Left lung (tissue), 10 donors: ENCODE measurements around the gene TRAF3IP1. TPM values are rescaled to one million over a fixed set of nuclear protein-coding genes. Genes with fewer than 3 reads are reported as not detected.

Source experiments
- ATAC-seq: fragments of 200-7000 bp; cut with Tn5 transposase; one replicate; pipeline ENCODE4 v1.9.1; 2020; ENCODE audit warnings: moderate library complexity
- DNase-seq, 4 donors: peaks; one replicate each; pipeline ENCODE4 v3.0.0-alpha.2; 2013 to 2020
- H3K27ac ChIP-seq, 2 donors: fragments of 200-600 bp; sonication (generic) in 1 of 2; one replicate each; pipeline versions ENCODE4 v1.5.0 to v1.8.0; 2020 to 2021
- H3K27me3 ChIP-seq, 2 donors: fragments of 200-600 bp; sonication (generic) in 1 of 2; one replicate each; pipeline versions ENCODE4 v1.5.0 to v1.8.0; 2020 to 2021
- H3K36me3 ChIP-seq, 2 donors: fragments of 200-600 bp; sonication (generic) in 1 of 2; one replicate each; pipeline versions ENCODE4 v1.5.0 to v1.8.0; 2020 to 2021
- H3K4me1 ChIP-seq, 2 donors: fragments of 200-600 bp; one replicate each; pipeline ENCODE4 v1.8.0; 2021
- H3K4me3 ChIP-seq, 2 donors: fragments of 200-600 bp; sonication (generic) in 1 of 2; one replicate each; pipeline versions ENCODE4 v1.5.0 to v1.8.0; 2020 to 2021; ENCODE audit warnings: mild to moderate bottlenecking in 1 of 2
- H3K9me3 ChIP-seq, 2 donors: fragments of 200-600 bp; sonication (generic) in 1 of 2; one replicate each; pipeline versions ENCODE4 v1.5.0 to v1.8.0; 2020 to 2021
- intact Hi-C, 2 donors: fragments of 100-400 bp; cut with DNase I; formaldehyde crosslinking; loops; one replicate each; pipeline versions ENCODE4 v1.11.2 to v1.14.2; 2022
- polyA plus RNA-seq, 6 donors: library from polyadenylated mRNA; unstranded; fragments of 120-200 nt; gene quantifications; one replicate each; pipeline ENCODE4 v1.2.1, GENCODE V29; 2013; ENCODE audit not compliant: insufficient read length in 6 of 6
- total RNA-seq, 2 donors: library from RNA; stranded (reverse); fragmentation: NEBNext Ultra II Directional; extraction: Animal tissue kit (Norgen Biotek cat#: 25700); gene quantifications; one replicate each; pipeline ENCODE4 v1.2.1, GENCODE V29; 2021
- TF ChIP-seq, protein P1 (sequence below), 2 donors: fragments of 200-600 bp; sonication (generic) in 1 of 2; IDR thresholded peaks; one replicate each; pipeline versions ENCODE4 v1.5.0 to v1.8.0; 2021; ENCODE audit warnings: antibody characterized with exemption in 2 of 2
- donor health status: DM: no; HTN: yes; CAD: no.
- donor health status: DM: no; HTN: no; CAD: no.

TRAF3IP1 gene
- total and polyA plus RNA-seq, 8 donors, result 11.6 to 22.6 (median 19.7) TPM

DNA sequence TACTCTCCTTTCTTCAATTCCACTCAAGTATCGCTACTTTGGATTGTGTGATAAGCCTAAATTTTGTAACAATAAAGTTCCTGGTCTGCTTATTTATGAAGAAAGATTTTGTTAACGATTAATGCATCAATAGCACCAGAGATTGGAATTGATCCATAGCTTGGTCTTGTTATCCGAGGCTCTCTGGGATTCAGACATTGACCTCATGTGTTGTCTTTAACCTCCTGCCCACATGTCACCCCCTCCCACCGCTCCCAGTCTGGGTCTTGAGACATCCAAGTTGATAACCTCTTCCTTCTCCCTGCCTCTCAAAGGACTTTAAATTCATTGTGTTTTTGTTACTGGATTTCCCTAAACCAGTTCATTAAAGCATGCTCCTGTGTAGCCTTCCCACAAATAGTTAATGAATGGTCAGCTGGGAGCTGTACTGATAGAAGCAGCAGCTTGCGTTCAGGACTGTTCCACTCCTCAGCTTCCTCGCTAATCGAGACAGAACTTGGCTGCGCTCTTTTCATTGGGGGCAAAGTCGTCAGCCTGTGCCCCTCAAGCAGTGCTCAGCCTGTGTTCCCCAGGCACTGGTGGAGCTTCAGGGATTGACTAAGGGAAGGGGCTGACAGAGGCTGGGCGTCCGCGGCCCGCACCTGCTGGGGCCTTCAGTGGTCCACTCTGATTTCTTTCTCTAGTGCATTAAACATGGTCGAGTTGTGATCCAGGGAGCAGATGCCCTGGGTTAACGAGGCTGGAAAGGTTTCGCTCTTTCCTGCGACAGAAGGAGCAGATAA lies 125.3 kb downstream of the TRAF3IP1 start:
- Histone ChIP-seq H3K9me3 (no peaks in the 10 kb centered on the region), H3K4me1 (peaks cover 0 to 35% of the 10 kb centered on the region in 2 donors), H3K36me3 (peaks cover 0 to 79% of the 10 kb centered on the region in 2 donors), H3K27me3 (no peaks in the 10 kb centered on the region), H3K27ac (no peak overlapping the region), H3K4me3 (no peak overlapping the region)
- ATAC-seq (no peak), DNase-seq (no peak)
- intact Hi-C loops, result no loop called here
- TF ChIP-seq, protein P1, sequence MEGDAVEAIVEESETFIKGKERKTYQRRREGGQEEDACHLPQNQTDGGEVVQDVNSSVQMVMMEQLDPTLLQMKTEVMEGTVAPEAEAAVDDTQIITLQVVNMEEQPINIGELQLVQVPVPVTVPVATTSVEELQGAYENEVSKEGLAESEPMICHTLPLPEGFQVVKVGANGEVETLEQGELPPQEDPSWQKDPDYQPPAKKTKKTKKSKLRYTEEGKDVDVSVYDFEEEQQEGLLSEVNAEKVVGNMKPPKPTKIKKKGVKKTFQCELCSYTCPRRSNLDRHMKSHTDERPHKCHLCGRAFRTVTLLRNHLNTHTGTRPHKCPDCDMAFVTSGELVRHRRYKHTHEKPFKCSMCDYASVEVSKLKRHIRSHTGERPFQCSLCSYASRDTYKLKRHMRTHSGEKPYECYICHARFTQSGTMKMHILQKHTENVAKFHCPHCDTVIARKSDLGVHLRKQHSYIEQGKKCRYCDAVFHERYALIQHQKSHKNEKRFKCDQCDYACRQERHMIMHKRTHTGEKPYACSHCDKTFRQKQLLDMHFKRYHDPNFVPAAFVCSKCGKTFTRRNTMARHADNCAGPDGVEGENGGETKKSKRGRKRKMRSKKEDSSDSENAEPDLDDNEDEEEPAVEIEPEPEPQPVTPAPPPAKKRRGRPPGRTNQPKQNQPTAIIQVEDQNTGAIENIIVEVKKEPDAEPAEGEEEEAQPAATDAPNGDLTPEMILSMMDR (IDR thresholded peaks at IDR 0.05), result no peak

DNA sequence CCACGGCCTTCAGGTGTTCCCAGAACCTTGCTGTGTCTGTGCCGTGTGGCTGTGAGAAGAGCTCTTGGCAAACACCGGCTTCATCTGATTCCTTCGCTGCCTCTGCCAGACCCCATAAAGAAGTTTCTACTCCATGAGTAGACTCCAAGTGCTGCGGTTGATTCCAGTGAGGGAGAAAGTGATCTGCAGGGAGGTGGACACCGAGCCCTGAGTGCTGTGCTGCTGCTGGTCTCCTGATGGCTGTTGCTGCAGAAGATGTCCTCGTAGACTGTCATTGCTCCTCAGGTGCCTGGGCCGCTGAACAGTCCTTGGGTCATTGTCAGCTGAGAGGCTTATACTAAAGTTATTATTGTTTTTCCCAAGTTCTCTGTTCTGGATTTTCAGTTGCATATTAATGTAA lies 126.1 kb downstream of the TRAF3IP1 start:
- H3K27me3 ChIP-seq, result no peaks in the 10 kb centered on the region
- TF ChIP-seq, protein P1 (IDR thresholded peaks at IDR 0.05), result no peak
- intact Hi-C loops, result no loop called here
- ATAC-seq (no peak), DNase-seq (no peak)
- H3K36me3 ChIP-seq, result peaks cover 0 to 80% of the 10 kb centered on the region in 2 donors
- H3K9me3 ChIP-seq, result no peaks in the 10 kb centered on the region
- no peak overlapping the region for H3K4me3 ChIP-seq
- no peak overlapping the region for H3K27ac ChIP-seq
- peaks cover 0 to 31% of the 10 kb centered on the region in 2 donors for H3K4me1 ChIP-seq

DNA sequence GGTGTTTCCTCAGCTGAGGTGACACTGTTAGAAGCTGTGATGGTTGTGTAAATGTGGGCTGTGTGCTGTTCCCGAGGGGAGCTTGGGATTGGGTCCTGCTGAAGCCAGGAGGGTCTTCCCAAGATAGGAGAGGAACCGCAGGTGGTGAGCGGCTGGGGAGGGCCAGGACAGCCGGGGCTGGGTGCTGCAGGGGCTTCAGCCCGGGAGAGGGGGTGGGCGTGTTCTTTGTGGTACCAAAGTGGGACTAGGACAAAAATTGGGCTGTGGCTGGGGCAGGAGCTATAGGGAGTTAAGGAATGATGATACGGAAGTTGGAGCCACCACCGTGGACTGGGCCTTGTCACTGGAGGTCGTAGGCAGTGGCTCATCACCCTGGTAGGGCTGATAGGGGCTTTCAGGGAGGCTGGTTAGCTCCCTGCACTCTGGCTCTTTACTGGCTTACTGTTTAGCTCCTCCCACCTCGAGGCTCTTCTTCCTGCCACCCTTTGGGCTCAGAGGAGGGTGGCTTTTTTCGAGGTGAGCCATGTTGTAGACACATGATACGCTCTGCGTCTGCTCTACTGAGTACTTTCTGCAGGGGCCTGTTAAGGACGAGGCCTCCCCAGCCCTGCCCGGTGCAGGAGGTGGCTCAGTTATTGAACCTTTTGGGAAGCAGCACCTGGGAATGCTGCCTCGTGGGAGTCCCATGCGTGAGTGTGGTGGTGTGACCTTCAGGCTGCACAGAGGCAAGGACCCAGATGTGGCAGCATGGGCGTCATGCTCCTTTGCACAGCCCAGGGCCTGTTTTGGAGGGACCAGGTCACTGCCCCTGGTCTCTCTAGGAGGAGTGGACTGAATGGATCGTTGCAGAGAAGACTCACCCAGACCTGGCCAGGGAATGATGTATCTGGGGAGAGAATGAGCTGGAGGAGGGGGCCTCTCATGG lies 128.0 kb downstream of the TRAF3IP1 start:
- no peak for ATAC-seq
- TF ChIP-seq, protein P1 (IDR thresholded peaks at IDR 0.05), result no peak
- peaks cover 0 to 21% of the 10 kb centered on the region in 2 donors for H3K4me1 ChIP-seq
- intact Hi-C loops, result no loop called here
- no peaks in the 10 kb centered on the region for H3K27me3 ChIP-seq
- H3K4me3 ChIP-seq, result no peak overlapping the region
- no peak for DNase-seq
- H3K9me3 ChIP-seq, result no peaks in the 10 kb centered on the region
- peaks cover 0 to 92% of the 10 kb centered on the region in 2 donors for H3K36me3 ChIP-seq
- no peak overlapping the region for H3K27ac ChIP-seq

DNA sequence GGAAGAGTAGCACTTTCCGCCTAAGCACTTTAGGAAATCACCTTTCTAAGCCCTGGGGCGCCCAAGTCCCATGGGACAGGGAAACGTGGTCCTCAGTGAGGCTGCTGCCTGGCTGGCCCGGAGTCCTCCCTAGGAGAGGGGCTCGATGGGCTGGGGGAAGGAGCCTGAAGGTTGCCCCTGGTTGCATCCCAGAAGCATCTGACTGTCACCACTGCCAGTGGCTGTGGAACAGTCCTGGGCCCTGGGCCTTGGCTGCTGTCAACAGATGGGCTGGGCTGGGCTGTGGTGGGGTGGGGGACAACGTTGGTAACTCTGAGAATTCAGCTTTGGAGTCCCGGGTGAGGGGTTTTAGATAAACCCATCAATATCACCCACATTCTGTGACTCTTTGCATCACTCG lies 128.9 kb downstream of the TRAF3IP1 start:
- H3K27ac ChIP-seq, result peak overlapping the region in 1 of 2 donors; percentile 2
- no peak for DNase-seq
- no peaks in the 10 kb centered on the region for H3K9me3 ChIP-seq
- H3K27me3 ChIP-seq, result no peaks in the 10 kb centered on the region
- TF ChIP-seq, protein P1 (IDR thresholded peaks at IDR 0.05), result no peak
- intact Hi-C loops, result no loop called here
- peaks cover 0 to 21% of the 10 kb centered on the region in 2 donors for H3K4me1 ChIP-seq
- H3K36me3 ChIP-seq, result peaks cover 0 to 83% of the 10 kb centered on the region in 2 donors
- no peak overlapping the region for H3K4me3 ChIP-seq
- no peak for ATAC-seq
